Inflammatory macrophage treated with lipopolysaccharide for 4 hours (primary cell): ENCODE measurements around the gene DUS4L.
A peak's percentile ranks its signal among the peaks of the same experiment; 100 is the strongest.
"Not testable (repeated sequence)": the region's sequence is repeated elsewhere in the genome, so short reads cannot be mapped to it uniquely, and the experiment has no call there.

Experiments
- DNase-seq: peaks from one replicate; pipeline ENCODE4 v3.0.0-alpha.2; 2020

The DUS4L gene

GRCh38 chr7:107563775-107564552 is at the start of gene DUS4L, which contains the start of gene COG5:
Gene DUS4L, plus strand, starts transcription at chr7:107563971. Its CDS starts 3,100 bp downstream, at chr7:107567071.
Gene COG5, minus strand, starts transcription at chr7:107563920. Its CDS starts 24 bp downstream, at chr7:107563896.
- peak; percentile 76 for DNase-seq

DNA sequence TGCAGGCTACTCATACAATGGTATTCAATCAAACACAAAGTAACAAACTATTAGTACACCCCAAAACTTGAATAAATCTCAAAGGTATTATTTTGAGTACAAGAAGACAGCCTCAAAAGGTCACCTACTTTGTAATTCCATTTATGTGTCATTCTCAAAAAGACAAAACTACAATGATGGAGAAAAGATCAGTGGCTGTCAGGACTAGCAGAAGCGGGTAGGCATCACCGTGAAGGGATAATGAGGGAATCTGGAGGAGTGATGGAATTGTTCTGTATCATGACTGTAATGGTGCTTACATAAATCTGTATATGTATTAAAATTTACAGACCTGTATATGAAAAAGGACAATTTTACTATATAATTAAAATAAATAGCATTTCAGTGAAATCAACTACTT is 37.1 kb upstream of the DUS4L start:
- DNase-seq, result no peak

GRCh38 chr7:107527196-107527595 is 36.6 kb upstream of the DUS4L start:
- no peak for DNase-seq

- no peak for DNase-seq
These were observed 35.3 kb upstream of the DUS4L start for GRCh38 chr7:107528461-107528860.

- DNase-seq, result peak; percentile 5
These were observed 33.0 kb upstream of the DUS4L start for GRCh38 chr7:107530751-107531150.

- DNase-seq, result no peak
These were observed 29.6 kb upstream of the DUS4L start for GRCh38 chr7:107534139-107534538.

- DNase-seq, result not testable (repeated sequence)
These were observed 26.5 kb upstream of the DUS4L start for GRCh38 chr7:107537228-107537627.

DNA sequence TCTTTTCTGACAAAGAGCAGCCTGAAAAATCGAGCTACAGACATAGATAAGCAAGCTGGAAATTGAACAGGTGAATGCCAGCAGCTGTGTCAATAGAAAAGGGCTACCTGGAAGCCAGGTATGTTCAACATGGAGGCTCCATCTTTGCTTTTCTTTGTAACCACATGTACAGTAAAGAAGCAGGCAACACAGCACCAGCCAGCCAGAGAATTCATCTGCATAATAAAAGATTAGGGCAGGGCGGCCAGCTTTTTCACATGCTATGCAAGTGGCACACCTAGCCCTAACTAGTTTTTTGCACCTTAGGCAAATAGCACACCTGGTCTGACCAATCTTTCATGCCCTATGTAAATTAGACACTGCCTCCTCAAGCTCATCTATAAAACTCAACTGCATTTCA is 25.8 kb upstream of the DUS4L start:
- no peak for DNase-seq

GRCh38 chr7:107543338-107543993 is 20.3 kb upstream of the DUS4L start:
- no peak for DNase-seq

DNA sequence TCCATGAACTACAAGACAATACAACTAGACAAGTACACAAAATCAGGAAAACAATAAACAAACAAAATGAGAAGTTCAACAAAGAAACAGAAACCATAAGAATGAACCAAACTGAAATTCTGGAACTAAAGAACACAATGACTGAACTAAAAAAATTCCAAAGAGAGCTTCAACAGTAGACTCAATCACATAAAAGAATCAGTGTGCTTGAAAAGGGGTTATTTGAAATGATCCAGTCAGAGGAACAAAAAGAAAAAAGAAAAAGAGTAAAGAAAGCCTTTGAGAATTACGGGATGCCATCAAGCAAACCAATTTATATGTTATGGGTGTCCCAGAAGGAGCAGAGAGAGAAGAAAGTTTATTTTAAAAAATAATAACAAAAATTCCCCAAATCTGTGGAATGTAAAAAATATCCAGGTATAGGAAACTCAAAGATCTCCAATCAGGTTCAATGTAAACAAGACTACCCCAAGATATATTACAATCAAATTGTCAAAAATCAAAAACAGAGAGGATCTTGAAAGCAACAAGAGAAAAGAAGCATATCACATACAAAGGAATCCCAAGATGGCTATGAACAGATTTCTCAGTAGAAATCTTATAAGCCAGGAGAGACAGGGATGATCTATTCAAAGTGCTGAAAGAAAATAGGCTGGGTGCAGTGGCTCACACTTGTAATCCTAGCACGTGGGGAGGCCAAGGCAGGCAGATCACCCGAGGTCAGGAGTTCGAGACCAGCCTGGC is 18.8 kb upstream of the DUS4L start:
- DNase-seq, result no peak

- DNase-seq, result no peak
These were observed 11.8 kb upstream of the DUS4L start for GRCh38 chr7:107551936-107552335.

DNA sequence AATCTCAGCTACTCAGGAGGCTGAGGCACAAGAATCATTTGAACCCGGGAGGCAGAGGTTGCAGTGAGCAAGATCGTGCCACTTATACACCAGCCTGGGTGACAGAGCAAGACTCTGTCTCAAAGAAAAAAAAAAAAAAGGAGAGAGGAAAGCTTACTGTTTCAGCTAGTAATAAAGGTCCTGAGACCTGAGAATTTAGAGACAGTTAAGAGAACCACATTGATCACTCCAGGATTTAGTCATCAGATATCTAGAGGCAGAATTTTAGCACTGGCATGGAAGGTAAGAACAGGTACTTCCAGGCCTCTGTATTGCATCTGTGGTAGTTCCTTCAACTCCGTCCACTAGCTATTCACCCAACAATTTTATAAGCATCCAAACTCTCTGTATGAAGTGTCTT is 7.9 kb upstream of the DUS4L start:
- DNase-seq, result no peak

DNA sequence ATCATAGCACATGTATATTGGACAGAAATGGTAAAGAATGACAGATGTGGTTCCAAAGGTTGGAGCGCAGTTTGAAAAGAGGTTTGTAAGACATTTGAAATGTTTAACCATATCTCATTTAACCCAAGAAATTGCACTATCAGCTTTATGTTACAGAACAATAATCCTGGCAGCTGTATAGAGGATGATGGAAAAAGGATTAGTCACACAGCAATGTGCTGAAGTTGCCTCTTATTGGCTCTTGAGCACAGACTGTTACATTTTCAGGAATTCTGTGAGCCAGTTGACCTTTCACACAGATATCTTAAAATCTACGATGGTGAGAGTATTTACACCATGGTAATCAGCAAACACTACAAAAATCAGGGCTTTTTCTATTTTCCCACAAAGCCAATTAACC is 3.9 kb upstream of the DUS4L start:
- no peak for DNase-seq

DNA sequence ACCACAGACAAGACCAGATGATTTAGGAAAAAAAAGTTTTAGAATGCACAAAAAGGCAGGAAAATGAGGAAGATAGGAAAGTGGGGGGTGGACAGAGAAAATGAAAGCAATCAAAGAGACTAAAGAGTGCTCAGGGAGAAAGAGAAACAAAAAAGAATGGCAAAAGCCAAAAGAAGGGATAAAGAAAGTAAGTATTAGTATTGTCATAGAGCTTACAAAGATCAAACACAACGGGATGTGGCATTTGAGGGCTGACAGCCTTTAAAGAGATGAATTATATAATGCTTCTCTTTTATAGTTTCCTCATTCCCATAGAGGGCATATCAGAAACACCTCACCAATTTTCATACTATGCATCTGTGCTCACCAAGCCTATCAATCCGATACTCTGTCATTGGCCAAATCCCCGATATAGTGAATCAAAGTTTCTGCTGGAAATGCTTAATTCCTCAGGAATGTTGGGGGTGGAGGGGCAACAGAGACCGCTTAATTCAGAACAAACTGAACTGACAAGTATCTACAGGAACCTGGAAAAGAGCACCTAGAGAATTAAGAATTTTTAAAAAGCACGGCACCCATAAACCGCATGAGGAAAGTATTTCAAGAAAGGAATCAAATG is 2.8 kb upstream of the DUS4L start:
- peak; percentile 60 for DNase-seq

DNA sequence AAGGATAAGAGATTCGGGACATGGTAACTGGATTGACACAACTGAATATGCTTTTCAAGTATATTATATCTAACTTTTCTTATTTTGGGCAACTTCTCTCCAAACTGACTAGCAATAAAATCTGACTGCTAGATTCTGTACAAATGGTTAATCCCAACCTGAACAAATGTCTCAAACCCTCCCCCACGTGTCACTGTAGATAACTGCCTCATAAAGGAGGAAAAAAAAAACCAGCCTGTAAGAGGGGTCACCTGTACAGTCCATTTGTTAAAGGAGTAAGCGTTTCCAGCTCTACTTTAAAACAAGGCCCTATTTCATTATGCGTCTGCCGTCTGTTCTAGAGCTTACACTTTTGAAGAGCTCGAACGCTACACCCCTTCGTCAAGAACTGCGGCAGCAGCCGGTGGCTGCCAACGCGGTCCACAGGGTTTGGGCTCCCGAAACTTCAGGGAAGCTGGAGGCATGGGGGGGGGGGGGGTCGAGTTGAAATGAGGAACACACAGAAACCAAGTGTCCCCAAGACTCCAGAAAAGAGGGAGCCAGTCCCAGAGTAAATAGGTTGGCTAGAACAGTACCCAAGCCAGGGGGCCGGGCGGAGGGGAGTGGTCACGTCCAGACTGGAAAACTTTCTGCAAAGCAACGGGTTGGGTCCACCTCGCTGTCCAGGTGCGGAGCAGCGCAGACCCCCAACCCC is 543 bp upstream of the DUS4L start:
- DNase-seq, result peak; percentile 19

GRCh38 chr7:107564553-107565298 is 955 bp downstream of the DUS4L start:
- DNase-seq, result peak; percentile 36

- no peak for DNase-seq
These were observed 6.5 kb downstream of the DUS4L start for GRCh38 chr7:107570298-107570697.

DNA sequence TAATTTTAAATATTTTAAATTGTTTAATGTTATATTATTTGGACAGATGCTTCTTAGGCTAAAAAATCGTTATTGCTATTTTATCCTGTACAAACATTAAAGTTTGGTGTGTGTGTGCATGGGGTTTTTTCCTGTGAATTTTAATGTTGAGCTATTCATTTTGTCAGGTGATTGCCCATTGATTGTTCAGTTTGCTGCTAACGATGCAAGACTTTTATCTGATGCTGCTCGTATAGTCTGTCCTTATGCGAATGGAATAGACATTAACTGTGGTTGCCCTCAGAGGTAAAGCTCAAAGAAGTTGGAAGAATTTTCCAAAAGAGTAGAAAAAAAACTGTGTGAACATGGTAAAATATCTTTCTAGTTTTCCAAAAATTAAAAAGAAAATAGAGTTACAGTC is 9.8 kb downstream of the DUS4L start:
- DNase-seq, result no peak

GRCh38 chr7:107579554-107579884 is 15.7 kb downstream of the DUS4L start:
- no peak for DNase-seq

GRCh38 chr7:107579885-107580715 is 16.3 kb downstream of the DUS4L start, which contains the start of gene BCAP29:
Gene BCAP29, plus strand, starts transcription at chr7:107580246. Its CDS starts 527 bp downstream, at chr7:107580773.
- peak; percentile 78 for DNase-seq
